GM18951 (cell line): ENCODE measurements around the gene APP.

Experiments used
- POLR2A ChIP-seq: IDR thresholded peaks from 4 replicates; pipeline ENCODE4 v1.6.1; 2011; ENCODE audit warnings: mild to moderate bottlenecking; ENCODE audit not compliant: insufficient read length, insufficient read depth; ENCODE audit errors: extremely low read depth
- in situ Hi-C: fragments of 300-500 bp; cut with MboI; formaldehyde crosslinking; loops from one replicate; pipeline ENCODE4 v1.12.0; 2022; ENCODE audit warnings: low sequenced_read_pairs, mixed read lengths, inconsistent platforms; ENCODE audit not compliant: unreplicated experiment

The APP gene

DNA sequence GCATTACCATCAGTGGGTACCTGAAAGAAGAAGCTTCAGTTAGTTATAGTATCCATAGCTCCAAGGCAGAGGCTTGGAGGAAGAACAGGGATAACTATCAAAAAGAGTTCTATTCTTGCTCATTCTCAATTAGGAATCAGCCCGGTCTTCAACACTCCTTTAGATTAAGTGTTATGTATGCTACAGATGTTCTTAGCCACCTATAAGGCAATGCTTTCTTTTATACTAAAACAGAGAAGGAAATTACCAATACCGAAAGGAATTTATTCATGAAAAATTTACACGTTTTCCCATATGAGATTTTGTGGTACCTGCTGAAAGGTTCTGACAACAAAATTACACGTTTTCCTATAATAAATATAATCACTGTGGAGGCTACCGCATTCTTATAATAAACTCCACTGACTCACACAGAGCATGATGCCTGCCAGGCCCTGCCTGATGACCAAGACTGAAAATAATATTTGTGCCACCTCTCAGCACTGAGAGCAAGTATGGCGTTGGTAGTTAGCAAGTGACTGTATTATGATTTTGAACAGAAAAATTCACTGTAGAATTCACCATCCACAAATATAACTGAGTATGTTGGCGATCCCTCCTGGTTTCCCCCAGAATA, 58.3 kb downstream of the APP start:
- in situ Hi-C loops, result no loop called here

DNA sequence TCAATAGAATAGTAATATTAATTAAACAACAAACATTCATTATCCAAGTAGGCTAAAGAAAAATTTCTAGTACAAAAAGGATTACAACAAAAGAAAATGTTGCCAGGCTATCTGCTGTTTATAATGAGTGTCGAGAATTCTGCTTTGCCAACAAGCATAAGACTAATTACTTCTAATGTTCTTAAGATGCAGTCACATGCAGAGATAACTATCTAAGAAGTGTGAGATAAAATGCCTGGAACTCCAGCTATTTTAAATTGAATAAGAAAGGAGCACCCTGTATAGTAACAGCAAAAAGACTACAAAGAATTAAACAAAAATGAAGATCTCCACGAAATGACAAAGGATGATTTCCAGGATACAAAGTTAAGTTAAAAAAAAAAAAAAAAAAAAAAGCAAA, 59.9 kb downstream of the APP start:
- in situ Hi-C loops, result no loop called here
- TF ChIP-seq POLR2A, result no peak

More for the DNA sequence above, 58.3 kb downstream of the APP start:
- no peak for TF ChIP-seq POLR2A

DNA sequence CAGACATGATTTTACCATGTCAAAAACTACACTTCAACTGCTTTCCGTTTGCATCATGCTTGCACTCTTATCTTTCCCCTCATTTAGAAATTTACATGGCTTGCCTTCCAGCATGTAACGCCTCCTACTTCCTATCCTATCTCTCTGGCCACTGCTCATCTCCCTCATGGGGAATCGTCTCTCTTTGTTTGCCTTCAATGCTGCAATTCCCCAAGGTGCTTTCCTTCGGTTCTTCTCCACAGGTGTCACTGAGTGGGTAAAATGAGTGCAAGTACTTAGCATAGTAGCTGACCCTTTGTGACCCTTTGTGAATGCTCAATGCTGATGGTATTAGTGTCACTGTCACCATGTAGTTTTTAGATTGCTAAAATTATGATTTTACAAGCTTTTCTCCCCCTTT, 63.1 kb downstream of the APP start:
- no peak for TF ChIP-seq POLR2A
- in situ Hi-C loops, result no loop called here

DNA sequence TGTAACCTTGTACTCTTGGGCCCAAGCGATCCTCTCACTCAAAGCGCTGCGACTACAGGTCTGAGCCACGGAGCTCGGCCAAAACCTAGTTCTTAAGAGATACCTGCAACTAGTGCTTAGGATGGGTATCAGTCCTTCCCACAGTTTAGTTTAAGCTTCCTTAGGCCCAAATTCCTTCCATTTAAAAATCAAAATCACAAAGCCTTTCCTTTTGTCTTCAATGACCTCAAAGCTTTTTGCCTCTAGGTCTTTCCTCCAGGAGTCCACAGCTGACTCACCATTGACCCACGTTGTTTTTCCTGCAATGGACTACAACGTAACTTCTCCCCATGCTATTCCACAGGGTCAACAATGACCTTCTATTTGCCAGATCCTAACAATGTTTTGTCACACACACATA, 64.0 kb downstream of the APP start:
- in situ Hi-C loops, result no loop called here
- TF ChIP-seq POLR2A, result no peak

DNA sequence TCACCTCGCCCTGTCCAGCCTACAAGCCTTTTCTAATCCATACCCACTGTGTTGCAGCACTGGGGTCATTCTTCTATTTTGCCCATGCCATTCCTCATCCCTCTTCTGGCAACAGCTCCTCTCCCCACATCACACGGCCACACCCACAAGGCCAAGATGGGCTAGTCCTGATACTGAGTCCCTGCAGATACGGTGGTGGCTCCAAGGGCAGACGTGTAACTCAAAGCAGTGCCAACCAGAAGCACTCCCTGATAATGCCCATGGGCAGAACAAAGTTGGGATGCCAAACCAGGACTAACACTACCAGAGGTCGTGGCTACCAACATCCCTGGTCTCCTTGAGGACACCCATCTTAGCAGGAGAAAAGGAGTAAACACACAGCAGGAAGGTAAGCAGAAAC, 64.8 kb downstream of the APP start:
- no peak for TF ChIP-seq POLR2A
- in situ Hi-C loops, result no loop called here

DNA sequence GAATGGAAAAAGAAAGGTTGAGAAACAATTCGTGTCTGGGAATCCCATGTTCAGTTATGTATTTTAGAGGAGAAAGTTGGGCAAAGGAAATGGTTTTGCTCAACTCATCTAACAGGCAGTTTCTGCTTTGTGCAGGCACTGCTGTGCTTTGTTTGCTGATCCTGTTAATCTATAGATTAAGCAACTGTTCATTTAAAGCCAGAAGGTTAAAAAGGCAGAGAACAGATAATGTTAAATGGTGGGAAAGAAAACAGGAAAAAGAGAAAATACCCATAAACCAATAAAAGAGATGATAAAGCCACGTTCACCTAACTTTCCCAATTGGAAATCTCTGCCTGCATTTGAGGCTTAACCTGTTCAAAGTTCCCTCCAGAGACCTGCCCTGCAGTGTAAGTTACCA, 70.0 kb downstream of the APP start:
- no peak for TF ChIP-seq POLR2A
- in situ Hi-C loops, result no loop called here

DNA sequence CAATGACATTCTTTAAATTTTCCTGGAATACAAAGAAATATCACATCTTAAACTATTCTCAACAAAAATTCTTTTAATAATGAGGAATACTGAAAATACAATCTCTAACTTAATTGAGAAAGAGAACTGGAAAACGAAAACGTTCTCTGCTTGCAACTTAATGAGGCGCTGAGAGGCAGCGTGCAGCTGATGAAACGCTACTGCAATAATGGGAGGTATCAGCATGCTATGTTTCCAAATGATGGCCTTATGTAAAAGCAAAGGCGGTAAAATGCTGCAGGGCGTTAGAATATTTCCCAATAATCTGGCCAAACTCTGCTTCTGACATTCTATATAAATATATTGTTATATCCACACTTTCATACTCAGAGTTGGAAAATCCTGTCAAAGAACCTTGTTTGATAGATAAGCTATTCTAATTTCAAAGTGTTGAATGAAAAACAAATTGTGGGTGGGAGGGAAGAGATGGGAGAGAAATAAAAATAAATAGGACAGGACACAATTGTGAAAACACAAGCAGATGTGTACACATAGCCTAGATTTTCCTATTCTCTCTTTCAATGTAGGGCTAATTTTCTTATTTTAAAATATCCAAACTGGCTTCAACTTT, 70.9 kb downstream of the APP start:
- in situ Hi-C loops, result no loop called here
- TF ChIP-seq POLR2A, result no peak

DNA sequence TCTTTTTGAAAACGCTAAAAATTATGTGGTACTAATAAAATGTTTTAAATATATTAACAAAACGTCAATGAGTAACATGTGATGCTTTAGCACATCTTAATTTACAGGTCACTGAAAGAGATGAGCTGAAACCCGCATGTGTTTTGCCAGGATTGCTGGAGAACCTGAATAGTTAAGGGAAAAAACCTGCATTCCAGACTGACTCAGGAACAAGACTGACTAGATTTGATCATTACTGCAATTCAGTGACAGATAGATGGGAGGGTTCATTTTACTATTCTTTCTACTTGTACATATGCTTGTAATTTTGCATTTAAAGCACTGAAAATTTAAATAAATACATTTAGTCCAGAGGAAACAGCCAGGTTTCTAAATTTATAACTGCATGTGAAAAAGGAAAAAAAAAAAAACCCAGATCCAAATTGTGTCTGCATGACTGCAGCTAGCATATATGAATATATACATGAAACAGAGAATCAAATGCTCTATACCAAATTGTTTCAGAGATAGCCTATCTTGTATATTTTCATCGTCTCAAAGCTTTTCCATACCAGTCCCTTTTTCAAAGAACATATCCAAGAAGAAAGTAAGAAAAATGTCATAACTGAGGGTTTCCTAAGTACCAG, 71.7 kb downstream of the APP start:
- no peak for TF ChIP-seq POLR2A
- in situ Hi-C loops, result no loop called here

DNA sequence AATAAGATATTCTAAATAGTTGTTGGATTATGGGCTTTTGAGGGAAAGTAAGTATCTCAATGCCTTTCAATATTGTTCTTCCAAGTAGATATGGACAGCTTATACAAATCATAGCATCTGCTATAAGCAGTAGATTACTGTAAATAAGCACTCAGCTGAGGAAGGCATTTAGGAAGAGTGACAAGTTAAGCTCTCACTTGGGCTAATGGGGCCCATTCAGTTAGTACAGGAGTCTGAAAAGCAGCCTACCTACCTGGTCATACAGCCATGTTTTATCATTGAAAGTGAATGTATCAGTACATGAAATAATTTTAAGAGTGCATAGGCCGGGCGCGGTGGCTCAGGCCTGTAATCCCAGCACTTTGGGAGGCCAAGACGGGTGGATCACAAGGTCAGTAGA, 73.1 kb downstream of the APP start:
- TF ChIP-seq POLR2A, result no peak
- in situ Hi-C loops, result no loop called here

DNA sequence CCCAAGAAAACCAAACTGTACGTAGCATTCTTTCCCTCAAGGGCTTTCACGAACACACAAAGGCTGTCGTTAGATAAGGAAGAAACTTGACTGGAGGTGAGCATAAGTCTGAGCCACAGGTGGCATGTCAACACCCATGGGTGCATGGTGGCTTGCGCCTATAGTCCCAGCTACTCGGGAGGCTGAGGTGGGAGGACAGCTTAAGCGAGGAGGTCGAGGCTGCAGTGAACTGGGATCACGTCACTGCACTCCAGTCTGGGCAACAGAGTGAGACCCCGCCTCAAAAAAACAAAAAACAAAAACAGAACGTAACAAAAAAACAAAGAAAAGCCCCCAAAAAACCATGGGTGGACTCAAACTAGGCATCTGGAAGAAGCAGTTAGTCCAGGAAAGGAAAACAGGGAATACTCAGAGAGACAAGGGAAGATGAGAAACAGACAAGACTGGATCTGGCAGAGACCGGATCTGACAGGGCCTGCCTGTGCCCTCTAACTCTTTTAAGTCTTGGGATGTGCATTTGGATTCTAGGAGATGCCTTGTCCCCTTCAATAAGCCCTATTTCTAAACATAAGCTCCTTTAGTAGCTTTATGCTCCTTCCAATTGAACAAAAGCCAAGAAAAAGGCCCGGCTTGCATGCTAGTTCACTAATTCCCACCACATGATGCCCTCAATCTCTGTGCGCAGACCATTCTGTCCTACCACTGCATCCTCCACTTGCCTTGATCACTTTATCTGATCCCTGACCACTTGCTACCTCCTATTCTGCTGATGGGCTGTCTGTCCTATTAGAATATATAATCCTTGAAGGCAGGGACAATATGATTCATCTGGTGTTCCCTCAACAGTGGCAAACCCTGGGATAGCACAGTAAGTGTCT, 73.8 kb downstream of the APP start:
- in situ Hi-C loops, result no loop called here
- no peak for TF ChIP-seq POLR2A

DNA sequence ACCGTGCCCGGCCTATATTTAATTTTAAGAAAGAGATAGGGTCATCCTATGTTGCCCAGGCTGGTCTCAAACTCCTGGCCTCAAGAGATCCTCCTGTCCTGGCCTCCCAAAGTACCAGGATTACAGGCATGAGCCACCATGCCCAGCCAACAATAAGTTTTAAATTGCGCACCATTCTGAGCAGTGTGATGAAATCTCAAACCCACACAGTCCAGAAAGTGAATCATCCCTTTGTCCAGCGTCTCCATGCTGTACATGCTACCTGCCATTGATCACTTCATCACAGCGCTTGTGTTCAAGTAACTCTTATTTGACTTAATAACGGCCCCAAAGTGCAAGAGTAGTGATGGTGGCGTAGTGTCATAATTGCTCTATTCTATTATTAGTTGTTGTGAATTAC, 75.4 kb downstream of the APP start:
- in situ Hi-C loops, result no loop called here
- TF ChIP-seq POLR2A, result no peak

DNA sequence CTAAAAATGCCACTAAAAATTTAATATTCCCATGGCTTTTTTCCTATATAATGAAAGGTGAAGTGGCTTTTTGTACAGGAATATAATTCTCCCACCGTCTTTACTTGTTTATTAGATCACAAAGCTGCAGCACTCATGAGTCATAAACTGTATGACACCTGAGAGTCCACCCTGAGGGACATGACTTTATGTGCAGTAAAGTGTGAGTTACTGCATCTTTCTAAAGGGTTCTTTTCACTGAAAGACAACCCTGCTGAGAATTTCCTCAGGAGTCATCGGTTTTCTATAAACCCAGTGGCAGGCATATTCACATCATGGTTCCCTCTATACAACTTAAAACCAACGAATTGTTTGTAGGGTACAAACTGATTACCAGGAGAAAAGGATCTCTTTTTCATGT, 77.4 kb downstream of the APP start:
- no peak for TF ChIP-seq POLR2A
- in situ Hi-C loops, result no loop called here

DNA sequence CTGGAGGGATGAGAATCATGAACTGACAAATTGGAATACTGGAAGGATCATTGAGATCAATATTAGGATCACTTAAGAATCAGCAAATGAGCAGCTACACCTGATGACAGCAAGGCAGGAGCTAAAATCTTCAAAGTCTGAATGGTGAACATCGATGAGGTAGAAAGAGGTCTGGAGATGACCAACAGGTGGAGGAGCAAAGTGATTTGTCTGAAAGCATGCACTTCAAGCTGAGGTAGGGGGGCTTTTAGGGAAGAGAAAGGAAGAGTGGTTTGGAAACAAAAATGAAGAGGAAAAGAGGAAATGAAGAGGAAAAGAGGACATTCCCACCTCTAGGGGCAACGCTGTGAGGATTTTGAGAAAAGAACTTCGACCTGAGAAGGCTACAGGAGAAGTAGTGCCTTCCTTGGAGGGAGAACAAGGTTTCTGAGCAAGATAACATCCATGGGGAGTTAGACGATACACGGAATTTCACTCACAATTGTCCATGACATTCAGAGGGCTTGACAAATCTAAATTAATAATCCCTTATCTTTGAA, 79.0 kb downstream of the APP start:
- in situ Hi-C loops, result no loop called here

More for the DNA sequence above, 79.0 kb downstream of the APP start:
- no peak for TF ChIP-seq POLR2A
